HG02798 (cell line): ENCODE data around the gene SYT2.

Experiments
- ATAC-seq: cut with Tn5 transposase; IDR thresholded peaks from one replicate; pipeline ENCODE4 v1.9.1; 2021; ENCODE audit warnings: mild to moderate bottlenecking; ENCODE audit not compliant: unreplicated experiment, poor library complexity

SYT2 gene

DNA sequence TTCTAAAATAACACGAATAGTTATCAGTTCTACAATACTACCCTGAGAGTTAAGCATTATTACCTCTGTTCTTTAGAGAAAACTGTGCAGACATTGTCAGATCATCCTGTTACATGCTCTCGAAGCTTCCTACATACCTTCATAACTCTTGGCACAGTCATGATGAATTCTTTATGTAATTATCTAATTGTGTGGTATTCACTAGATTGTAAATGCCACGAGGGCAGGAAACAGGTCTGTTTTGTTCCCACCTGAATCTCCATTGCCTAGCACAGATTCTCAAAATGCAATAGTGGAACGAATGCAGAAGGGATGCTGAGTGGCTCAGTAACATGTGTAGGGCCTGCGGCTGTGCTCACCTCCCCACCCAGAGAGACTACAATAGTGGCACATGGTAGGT is 3.4 kb downstream of the SYT2 start:
- ATAC-seq, result no peak

DNA sequence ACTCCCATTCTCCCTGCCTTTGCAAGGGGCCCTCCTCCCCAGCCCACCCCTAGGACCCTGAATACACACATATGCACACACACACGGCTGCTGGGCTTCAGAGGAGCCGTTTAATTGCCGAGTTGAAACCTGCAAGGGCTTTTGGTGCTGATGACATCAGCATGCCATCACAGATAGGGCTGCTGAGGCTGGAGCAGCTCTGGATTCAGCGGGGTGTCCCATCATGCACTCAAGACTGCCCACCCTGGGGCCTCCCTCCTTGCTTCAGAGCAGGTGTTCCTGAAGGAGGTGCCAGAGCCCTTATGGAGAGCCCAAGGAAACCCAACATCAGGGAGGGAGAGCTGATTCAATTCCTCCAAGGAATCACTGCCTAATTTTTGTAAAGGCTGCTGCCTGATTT is 5.7 kb downstream of the SYT2 start:
- ATAC-seq, result no peak

DNA sequence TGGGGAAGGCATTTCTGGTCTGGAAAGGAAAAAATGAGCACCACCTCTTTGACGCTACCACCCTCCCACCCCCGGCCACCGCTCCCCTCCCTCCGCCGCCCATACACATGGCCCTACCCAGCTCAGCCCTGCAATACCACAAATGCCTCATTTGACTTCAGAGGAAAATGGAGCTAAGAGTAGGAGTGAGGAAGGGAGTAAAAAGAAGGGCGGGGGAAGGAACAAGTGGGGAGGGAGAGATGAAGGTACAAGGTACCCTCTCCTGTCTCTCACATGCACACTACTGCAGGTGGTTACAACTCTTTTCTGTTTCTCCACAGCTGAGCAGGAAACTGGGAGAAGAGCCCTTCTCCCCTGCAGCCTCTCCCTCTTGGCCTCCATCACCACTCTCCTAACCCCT is 7.1 kb downstream of the SYT2 start:
- no peak for ATAC-seq

DNA sequence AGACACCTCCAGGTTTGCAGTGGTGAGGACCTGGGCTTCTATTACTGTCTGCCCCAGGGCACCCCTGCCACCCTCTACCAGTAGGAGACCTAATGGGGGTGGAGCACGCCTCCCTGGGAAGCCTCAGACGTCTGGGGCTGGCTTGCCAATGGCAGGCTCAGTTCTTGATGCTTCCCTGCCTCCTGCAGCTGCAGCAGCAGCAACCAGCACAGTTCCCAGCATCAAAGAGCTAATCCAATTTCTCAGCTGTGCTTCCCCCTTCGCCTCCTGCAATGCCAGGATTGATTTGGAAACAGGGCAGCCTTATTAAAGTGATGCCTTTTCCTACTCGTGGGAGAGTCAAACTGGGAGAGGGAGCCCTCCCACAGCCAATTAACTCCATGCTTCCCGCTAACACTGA is 8.2 kb downstream of the SYT2 start:
- no peak for ATAC-seq

DNA sequence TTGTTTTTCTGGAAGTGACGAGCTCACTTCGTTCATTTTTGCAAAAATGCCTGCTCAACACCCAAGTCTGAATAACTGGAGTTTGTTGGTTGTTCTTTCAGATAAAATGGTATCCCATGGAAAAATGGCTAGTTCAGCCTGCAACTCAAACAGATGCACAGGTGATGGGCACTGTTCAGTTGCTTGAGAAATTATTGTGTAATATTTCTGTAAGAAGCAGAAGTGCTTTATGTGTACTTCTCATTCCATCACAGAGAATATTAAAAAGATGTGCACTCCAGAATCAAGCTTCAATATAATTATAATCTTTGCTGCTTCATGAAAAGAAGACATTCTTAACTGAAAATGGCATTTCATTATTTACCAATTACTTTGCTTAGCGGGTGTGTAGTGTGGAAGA is 9.1 kb downstream of the SYT2 start:
- no peak for ATAC-seq

DNA sequence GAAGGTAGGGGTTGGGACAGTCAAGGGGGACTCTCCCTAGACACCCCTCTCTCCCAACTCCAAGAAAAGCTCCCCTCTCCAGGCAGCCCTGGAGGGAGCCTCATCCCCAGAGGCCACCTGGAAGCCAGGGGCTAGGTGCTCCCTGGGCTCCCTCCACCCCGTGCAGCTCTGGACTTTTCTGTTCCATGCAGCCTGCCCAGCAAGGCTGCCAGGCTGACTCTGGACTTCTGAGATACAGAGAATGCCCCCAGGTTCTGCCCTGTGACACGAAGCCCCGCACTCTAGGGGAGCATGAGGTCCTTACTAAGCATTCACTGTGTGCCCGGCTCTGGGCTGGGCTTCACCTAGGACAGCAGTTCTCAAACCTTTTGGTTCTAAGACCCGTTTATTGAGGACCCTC is 10.2 kb downstream of the SYT2 start:
- no peak for ATAC-seq

DNA sequence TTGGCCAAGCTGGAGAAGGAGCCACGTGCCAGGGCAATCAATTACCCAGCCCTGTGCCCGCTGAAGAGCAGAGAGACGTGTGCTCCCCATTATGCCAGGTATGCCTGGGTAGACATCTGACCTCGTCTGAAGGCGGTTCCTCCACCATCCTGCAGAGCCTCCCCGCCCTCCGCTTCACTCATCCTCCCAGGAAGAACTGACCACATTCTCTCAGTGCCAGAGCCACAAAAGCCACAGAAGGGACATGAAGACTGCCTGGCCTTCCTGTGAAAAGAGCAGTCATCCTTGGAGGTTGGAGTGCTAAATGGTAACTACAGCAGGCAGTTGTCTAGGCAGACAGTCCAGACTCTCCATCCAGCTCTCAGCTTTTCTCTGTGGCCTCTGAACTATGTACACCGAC is 12.0 kb downstream of the SYT2 start:
- no peak for ATAC-seq

DNA sequence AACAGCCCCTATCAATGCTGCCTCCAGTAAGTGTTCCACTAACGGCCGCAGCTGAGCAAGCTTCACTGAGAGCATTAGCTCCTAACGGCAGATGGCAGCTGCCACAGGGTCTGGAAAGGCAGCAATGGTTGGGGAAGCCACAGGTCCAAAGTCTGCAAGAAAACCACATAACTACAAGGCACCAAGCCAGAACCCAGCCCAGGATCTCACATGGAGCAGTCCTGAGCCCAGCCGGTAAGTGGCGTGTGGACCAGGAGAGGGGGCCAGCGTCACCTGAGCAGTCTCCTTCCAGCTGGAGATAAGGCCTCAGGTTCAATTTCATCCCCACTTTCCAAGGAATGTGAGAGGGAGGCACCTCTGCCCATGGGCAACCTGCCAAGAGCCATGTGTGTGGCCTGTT is 13.2 kb downstream of the SYT2 start:
- no peak for ATAC-seq

DNA sequence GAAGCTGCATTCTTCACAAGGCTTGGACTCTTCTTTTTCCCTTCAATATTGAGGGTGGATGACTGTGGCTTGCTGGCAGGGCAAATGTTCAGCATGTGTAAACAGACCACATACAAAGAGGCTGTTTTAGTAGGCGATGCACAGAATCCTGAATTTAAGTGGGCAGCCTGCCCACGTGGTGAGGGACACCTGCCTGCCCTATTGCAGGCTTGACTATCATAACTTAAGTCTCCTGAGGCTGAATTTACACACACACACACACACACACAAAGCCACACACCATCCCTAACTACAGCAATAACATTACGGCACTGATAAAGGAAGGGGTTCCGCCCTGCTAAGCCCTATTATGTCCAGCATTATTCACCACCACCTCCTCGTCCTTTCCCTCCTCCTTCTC is 15.9 kb downstream of the SYT2 start:
- ATAC-seq, result no peak

DNA sequence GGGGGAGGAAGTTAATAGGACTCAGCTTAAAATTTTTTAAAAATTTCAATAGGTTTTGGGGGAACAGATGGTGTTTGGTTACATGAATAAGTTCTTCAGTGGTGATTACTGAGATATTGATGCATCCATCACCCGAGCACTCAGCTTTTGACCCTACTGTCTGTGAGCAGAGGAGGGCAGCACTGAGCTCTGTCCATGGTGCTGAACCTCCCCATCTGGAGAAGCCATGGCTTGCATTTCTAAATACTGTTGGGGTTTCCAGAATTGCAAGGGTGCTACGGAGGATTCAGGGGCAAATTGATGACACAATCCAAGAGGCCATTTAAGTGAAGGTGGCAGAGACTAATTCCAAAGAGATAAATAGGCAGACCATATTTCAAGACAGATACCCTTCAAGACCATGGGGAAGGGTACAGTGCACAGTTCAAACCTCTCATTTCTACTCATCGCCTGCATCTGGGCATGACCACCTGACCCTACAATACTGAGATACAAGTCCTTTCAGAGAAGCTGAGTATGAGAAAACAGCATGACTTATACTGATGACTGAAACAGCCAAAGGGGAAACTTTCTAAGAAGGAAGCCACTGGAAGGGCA is 17.2 kb downstream of the SYT2 start:
- ATAC-seq, result no peak

DNA sequence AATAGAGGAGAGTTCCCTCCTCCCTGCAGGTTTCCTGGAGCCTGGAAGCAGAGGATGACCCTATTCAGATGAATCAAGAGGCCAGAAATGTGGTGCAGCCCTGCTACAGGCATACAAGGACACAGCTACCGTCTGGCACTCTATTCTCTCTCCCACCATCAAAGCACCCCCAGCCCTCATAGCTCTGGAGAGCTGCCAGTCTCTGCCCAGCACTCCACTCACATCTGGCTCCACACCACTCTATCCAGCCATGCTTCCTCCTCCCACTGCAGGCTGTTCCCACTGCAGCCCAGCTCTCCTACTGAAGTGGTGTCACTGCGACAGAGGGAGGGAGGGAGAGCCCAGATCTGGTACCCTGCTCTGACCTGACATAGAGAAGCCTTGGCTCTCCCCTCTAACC is 18.4 kb downstream of the SYT2 start:
- no peak for ATAC-seq

DNA sequence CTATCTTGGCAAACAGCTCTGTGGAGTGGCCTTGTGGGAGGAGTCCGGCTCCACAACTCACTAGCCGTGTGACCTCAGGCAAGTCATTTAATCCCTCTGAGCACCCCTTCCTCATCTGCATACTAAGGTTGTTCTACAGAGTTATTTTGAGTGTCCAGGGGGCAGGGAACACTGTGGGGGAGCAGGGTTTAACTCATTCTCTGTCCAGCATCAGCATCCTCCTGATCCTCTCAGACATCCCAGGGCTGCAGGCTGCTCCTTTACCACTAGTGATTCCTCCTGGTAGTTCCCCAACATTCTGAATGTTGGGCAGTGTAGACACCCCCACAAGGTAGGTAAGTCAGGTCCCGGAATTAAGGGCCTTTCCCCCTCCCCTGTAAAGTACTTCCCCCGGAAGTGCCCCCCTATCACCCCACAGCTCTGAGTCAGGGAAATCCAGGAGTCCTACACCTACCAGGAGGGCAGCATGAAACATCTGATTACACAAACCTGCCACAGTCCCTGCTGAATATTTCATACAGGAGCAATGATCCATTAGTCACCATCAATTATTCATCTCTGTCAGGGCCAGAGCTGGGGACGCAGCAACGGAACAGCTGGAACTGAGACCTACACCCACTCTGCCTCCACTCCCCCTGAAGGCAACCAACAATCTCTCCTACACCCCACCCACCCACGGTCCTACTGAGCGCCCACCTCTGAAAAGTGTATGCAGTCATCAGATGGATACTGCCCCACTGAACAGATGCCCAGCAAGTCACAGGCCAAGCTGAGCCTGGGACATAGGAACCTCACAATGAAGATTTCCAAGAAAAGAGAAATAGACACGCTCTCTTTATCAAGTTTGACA is 20.5 kb downstream of the SYT2 start:
- no peak for ATAC-seq

DNA sequence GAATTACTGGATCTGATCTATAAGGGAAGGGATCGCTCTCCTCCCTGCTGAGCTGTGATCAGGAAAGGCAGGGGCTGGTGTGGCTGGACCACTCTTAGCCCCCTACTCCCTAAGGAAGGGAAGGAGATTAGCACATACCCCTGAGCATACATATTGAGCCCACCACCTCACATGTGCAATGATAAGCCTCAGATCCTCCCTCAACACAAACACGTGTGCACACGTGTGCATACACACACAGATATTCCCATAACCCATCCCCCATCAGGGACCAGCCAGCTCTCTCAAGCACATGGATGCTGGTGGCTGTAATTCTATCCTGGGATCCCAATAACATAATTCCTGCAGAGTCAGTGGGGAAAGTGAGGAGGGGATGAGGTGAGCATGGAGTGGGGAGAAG is 21.2 kb downstream of the SYT2 start:
- ATAC-seq, result no peak

DNA sequence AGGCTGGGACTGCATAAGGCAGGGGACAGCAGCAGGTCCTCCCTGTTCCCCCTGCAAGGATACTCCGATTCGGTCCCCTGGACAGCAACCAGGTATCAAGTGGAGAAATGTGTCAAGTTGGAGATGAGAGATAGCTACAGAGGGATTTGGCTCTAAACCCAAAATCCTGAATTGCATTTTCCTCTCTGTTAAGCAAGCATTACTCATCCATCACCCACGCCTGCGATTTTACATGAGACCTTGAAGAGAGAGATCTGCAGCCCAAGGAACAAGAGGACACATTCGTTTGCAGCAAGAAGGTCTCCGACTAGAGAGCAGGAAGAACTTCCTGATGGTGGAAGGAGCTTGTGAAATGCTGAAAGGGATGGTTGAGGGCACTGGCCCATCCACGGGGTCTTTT is 21.9 kb downstream of the SYT2 start:
- ATAC-seq, result no peak

DNA sequence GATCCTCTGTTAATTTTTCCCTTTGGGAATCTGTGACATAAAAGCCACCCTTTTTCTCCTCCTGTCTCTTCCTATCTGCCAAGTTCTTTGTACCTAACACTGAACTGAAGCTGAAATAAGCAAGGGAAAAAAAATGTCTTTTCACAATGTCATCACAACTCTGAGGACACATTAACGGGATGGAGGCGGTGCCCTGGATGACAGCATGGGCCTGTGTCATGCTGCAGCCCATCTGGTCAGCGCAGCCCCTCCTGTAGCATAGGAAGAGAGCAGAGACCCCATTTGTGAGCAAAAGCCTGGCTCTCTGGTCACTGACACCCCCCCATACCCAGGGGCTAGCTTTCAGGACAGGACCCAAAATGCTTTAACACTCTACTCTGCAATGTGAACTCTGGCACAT is 22.5 kb downstream of the SYT2 start:
- no peak for ATAC-seq

DNA sequence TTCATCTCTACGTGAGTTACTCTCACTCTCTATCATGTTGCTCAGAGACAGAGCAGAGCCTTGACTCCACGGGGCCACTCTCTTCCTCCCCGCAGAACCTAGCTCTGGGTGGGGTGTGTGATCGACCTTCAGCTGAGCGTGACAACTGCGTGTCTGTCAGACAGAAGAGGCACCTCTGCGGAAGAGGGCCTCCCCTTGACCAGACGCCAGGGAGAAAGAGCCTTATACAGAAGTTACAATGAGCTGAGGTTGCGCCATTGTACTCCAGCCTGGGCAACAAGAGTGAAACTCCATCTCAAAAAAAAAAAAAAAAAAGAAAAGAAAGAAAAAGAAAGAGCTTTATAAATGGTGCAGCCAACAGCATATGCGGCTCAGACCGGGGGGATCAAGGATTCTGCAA is 22.9 kb downstream of the SYT2 start:
- no peak for ATAC-seq

DNA sequence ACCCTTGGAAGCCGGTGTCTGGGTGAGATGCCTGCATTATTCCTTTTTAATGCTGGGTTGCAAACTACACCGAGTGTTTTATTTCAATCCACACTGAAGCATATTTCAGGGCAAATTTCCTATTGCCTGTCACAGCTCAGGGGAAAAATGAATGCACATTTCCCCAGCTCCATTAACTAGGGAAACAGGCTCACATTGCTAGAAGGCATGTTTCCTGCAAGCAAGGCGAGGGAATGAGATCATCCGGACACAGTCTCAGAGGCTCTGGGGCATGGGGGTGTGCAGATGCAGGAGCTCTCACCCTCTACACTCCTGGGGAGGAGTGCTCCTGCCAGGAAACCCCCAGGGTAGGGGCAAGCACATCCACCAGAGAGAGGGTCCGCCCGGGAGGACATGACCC is 24.6 kb downstream of the SYT2 start:
- no peak for ATAC-seq

DNA sequence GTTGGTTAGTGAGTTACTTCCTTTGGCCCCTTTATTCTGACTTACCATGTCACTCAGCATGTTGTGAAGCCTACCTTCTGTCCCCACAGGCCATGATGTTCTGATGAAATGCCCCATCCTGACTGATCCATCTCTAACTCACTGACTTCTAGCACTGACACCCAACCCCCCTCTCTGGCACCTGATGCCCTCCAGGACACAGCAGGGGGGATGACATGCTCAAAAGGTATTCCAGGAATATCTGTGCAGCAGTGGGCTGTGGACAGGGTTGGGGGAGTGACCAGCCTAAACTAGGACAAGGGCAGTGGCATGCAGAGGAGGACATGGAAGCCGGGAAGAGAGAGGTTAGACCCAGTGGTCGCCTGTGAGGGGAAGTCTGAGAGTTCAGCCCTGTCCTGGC is 25.5 kb downstream of the SYT2 start:
- ATAC-seq, result no peak

DNA sequence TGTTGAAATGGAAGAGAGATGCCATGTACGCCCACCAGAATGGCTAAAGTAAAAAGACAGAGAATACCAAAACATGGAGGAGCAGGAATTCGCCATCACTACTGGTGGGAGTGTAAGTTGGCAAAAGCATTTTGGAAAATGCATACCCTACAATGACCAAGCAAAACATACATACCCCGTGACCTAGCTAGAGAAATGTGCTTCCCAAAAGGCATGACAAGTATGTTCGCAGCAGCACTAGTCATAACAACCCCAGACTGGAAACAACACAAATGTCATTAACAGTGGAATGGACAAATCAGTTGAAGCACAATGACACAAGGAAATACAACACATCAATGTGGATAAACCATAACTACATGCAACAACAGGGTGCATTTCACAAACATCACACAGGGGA is 27.2 kb downstream of the SYT2 start:
- no peak for ATAC-seq

DNA sequence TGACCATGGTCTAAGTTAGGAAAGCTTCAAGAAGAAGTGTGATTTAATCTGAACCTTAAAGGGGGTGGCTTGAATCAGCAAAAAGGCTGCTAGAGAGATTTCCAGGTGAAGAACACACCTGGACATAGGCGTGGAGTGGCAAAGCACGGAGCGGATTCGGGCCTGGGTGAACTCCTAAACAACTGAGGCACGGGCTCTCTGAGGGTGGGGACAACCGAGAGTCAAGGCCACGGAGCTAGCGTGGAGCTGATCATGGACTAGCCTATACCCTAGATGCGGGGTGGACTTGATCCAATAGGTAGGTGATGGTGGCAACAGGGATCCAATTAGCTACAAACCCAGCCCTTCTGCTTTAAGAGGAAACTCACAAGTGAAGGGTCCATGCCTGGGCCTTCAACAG is 27.8 kb downstream of the SYT2 start:
- ATAC-seq, result no peak

DNA sequence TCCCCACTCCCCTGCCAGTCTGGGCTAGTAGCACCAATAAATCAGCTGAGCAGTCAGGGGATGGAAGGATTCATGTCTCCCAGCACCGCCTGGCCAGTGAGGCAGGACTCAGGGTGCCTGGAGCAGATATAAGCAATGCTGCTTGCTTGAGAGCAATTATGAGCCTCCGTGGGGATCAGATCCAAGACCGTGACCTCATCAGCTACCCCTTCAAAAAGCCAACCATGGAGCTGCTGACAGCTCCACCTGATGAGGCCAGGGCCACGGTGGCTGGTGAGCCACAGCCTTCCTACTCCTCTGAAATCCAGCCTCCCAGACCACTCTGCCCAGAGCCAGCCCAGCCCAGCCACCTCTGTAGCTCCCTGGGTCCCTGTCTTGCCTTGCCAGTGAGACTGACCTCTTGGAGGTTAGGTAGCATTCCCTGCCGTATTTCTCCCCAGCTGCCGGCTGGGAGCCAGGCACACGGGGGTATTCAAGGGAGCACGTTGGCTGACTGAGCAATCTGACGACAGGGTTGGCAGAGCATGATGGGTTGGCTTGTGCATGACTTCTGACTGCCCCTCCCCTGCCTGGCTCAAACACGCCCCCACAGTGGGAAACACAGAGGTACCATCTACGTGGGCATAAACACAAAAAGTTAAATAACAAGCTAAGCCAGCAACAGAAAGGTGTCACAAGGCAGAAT is 28.4 kb downstream of the SYT2 start:
- ATAC-seq, result no peak
